ENCODE measurements around the gene TFDP3. TPM values are rescaled to one million over a fixed set of nuclear protein-coding genes. Genes with fewer than 3 reads are reported as not detected.

TFDP3 gene
- not detected for total RNA-seq

GRCh38 chrX:133218329-133218728, at the start of gene TFDP3:
TFDP3 (minus strand) TSS chrX:133218354; CDS start chrX:133218259, 95 bp downstream.
- Mint-ChIP-seq H3K27me3 (ENCODE audit: low read depth) (no peaks in the 10 kb centered on the region), H3K36me3 (ENCODE audit: low read depth) (no peaks in the 10 kb centered on the region), H3K4me1 (ENCODE audit: low read depth) (no peaks in the 10 kb centered on the region), H3K27ac (no peak within 1 kb of the TSS), H3K4me3 (no peak within 1 kb of the TSS), H3K9me3 (ENCODE audit: insufficient read depth) (no peaks in the 10 kb centered on the region)
- ATAC-seq (no peak), DNase-seq (no peak)
- CTCF ChIA-PET, result no interaction called here
- POLR2A ChIA-PET, result no interaction called here

GRCh38 chrX:133267621-133268020, 49.5 kb upstream of the TFDP3 start:
- no peaks in the 10 kb centered on the region for H3K36me3 Mint-ChIP-seq (ENCODE audit: low read depth)
- no peak for ATAC-seq
- POLR2A ChIA-PET, result no interaction called here

GRCh38 chrX:133265331-133265730, 47.2 kb upstream of the TFDP3 start:
- no peak for DNase-seq
- no peaks in the 10 kb centered on the region for H3K27me3 Mint-ChIP-seq (ENCODE audit: low read depth)
- H3K36me3 Mint-ChIP-seq (ENCODE audit: low read depth), result no peaks in the 10 kb centered on the region
- no peaks in the 10 kb centered on the region for H3K9me3 Mint-ChIP-seq (ENCODE audit: insufficient read depth)
- ChIA-PET POLR2A (no interaction called here), CTCF (no interaction called here)
- H3K4me1 Mint-ChIP-seq (ENCODE audit: low read depth), result no peaks in the 10 kb centered on the region
- no peak overlapping the region for H3K27ac Mint-ChIP-seq
- no peak for ATAC-seq
- no peak overlapping the region for H3K4me3 Mint-ChIP-seq

More at GRCh38 chrX:133267621-133268020, 49.5 kb upstream of the TFDP3 start:
- Mint-ChIP-seq H3K9me3 (ENCODE audit: insufficient read depth) (no peaks in the 10 kb centered on the region), H3K4me3 (no peak overlapping the region), H3K27me3 (ENCODE audit: low read depth) (no peaks in the 10 kb centered on the region), H3K4me1 (ENCODE audit: low read depth) (no peaks in the 10 kb centered on the region), H3K27ac (no peak overlapping the region)
- CTCF ChIA-PET, result no interaction called here
- no peak for DNase-seq

GRCh38 chrX:133258481-133258880, 40.3 kb upstream of the TFDP3 start:
- Mint-ChIP-seq H3K27ac (no peak overlapping the region), H3K4me3 (no peak overlapping the region), H3K27me3 (ENCODE audit: low read depth) (no peaks in the 10 kb centered on the region), H3K36me3 (ENCODE audit: low read depth) (no peaks in the 10 kb centered on the region), H3K9me3 (ENCODE audit: insufficient read depth) (no peaks in the 10 kb centered on the region), H3K4me1 (ENCODE audit: low read depth) (no peaks in the 10 kb centered on the region)
- ATAC-seq (no peak), DNase-seq (no peak)
- CTCF ChIA-PET, result no interaction called here
- POLR2A ChIA-PET, result no interaction called here

- ATAC-seq (no peak), DNase-seq (no peak)
- no peaks in the 10 kb centered on the region for H3K9me3 Mint-ChIP-seq (ENCODE audit: insufficient read depth)
- no peaks in the 10 kb centered on the region for H3K27me3 Mint-ChIP-seq (ENCODE audit: low read depth)
- no peak overlapping the region for H3K4me3 Mint-ChIP-seq
- H3K4me1 Mint-ChIP-seq (ENCODE audit: low read depth), result no peaks in the 10 kb centered on the region
- ChIA-PET POLR2A (no interaction called here), CTCF (interaction anchor here (0.9 kb wide), 1 partner anchor 12 kb away, joined by 3 read pairs; no protein-coding TSS in a partner anchor)
- no peaks in the 10 kb centered on the region for H3K36me3 Mint-ChIP-seq (ENCODE audit: low read depth)
- no peak overlapping the region for H3K27ac Mint-ChIP-seq
These were observed 36.5 kb upstream of the TFDP3 start for GRCh38 chrX:133254666-133255065.

- DNase-seq (no peak), ATAC-seq (no peak)
- Mint-ChIP-seq H3K9me3 (ENCODE audit: insufficient read depth) (no peaks in the 10 kb centered on the region), H3K36me3 (ENCODE audit: low read depth) (no peaks in the 10 kb centered on the region), H3K4me3 (no peak overlapping the region), H3K4me1 (ENCODE audit: low read depth) (no peaks in the 10 kb centered on the region), H3K27me3 (ENCODE audit: low read depth) (no peaks in the 10 kb centered on the region), H3K27ac (no peak overlapping the region)
- ChIA-PET POLR2A (no interaction called here), CTCF (no interaction called here)
These were observed 33.0 kb upstream of the TFDP3 start for GRCh38 chrX:133251204-133251603.

GRCh38 chrX:133250184-133251100, 32.3 kb upstream of the TFDP3 start:
- ATAC-seq, result no peak
- POLR2A ChIA-PET, result no interaction called here
- CTCF ChIA-PET, result no interaction called here
- Mint-ChIP-seq H3K9me3 (ENCODE audit: insufficient read depth) (no peaks in the 10 kb centered on the region), H3K4me3 (no peak overlapping the region), H3K4me1 (ENCODE audit: low read depth) (no peaks in the 10 kb centered on the region), H3K36me3 (ENCODE audit: low read depth) (no peaks in the 10 kb centered on the region), H3K27ac (no peak overlapping the region), H3K27me3 (ENCODE audit: low read depth) (no peaks in the 10 kb centered on the region)
- no peak for DNase-seq

GRCh38 chrX:133249266-133250058, 31.3 kb upstream of the TFDP3 start:
- Mint-ChIP-seq H3K4me3 (no peak overlapping the region), H3K27me3 (ENCODE audit: low read depth) (no peaks in the 10 kb centered on the region)
- CTCF ChIA-PET, result no interaction called here

GRCh38 chrX:133248177-133248576, 30.0 kb upstream of the TFDP3 start:
- ATAC-seq, result no peak
- no peak for DNase-seq
- ChIA-PET CTCF (no interaction called here), POLR2A (no interaction called here)
- H3K27me3 Mint-ChIP-seq (ENCODE audit: low read depth), result no peaks in the 10 kb centered on the region
- H3K4me3 Mint-ChIP-seq, result no peak overlapping the region
- no peaks in the 10 kb centered on the region for H3K9me3 Mint-ChIP-seq (ENCODE audit: insufficient read depth)
- H3K36me3 Mint-ChIP-seq (ENCODE audit: low read depth), result no peaks in the 10 kb centered on the region
- H3K4me1 Mint-ChIP-seq (ENCODE audit: low read depth), result no peaks in the 10 kb centered on the region
- H3K27ac Mint-ChIP-seq, result no peak overlapping the region

More at GRCh38 chrX:133249266-133250058, 31.3 kb upstream of the TFDP3 start:
- no peak for DNase-seq
- no peak for ATAC-seq
- Mint-ChIP-seq H3K9me3 (ENCODE audit: insufficient read depth) (no peaks in the 10 kb centered on the region), H3K27ac (no peak overlapping the region), H3K36me3 (ENCODE audit: low read depth) (no peaks in the 10 kb centered on the region), H3K4me1 (ENCODE audit: low read depth) (no peaks in the 10 kb centered on the region)
- POLR2A ChIA-PET, result no interaction called here

- Mint-ChIP-seq H3K4me1 (ENCODE audit: low read depth) (no peaks in the 10 kb centered on the region), H3K9me3 (ENCODE audit: insufficient read depth) (no peaks in the 10 kb centered on the region), H3K27ac (no peak overlapping the region), H3K27me3 (ENCODE audit: low read depth) (no peaks in the 10 kb centered on the region), H3K36me3 (ENCODE audit: low read depth) (no peaks in the 10 kb centered on the region), H3K4me3 (no peak overlapping the region)
- CTCF ChIA-PET, result no interaction called here
- POLR2A ChIA-PET, result no interaction called here
- ATAC-seq (no peak), DNase-seq (no peak)
These were observed 28.8 kb upstream of the TFDP3 start for GRCh38 chrX:133246921-133247320.

GRCh38 chrX:133235830-133236229, 17.7 kb upstream of the TFDP3 start:
- POLR2A ChIA-PET, result no interaction called here
- Mint-ChIP-seq H3K27me3 (ENCODE audit: low read depth) (no peaks in the 10 kb centered on the region), H3K36me3 (ENCODE audit: low read depth) (no peaks in the 10 kb centered on the region), H3K9me3 (ENCODE audit: insufficient read depth) (no peaks in the 10 kb centered on the region), H3K4me3 (no peak overlapping the region), H3K4me1 (ENCODE audit: low read depth) (no peaks in the 10 kb centered on the region), H3K27ac (no peak overlapping the region)
- CTCF ChIA-PET, result no interaction called here
- DNase-seq, result no peak
- no peak for ATAC-seq

- Mint-ChIP-seq H3K36me3 (ENCODE audit: low read depth) (no peaks in the 10 kb centered on the region), H3K4me1 (ENCODE audit: low read depth) (no peaks in the 10 kb centered on the region), H3K4me3 (no peak overlapping the region), H3K9me3 (ENCODE audit: insufficient read depth) (no peaks in the 10 kb centered on the region), H3K27me3 (ENCODE audit: low read depth) (no peaks in the 10 kb centered on the region), H3K27ac (no peak overlapping the region)
- DNase-seq, result no peak
- CTCF ChIA-PET, result no interaction called here
- POLR2A ChIA-PET, result no interaction called here
- no peak for ATAC-seq
These were observed 14.2 kb upstream of the TFDP3 start for GRCh38 chrX:133232331-133232730.

Measured in activated CD8-positive, alpha-beta T cell treated with anti-CD3 and anti-CD28 coated beads, Interleukin-2, amount 10 ng/mL, durations not matched to agents 7 days and 5 days (primary cell).